ENCODE measurements around the gene DCAF6.
"Not testable (repeated sequence)": the region's sequence is repeated elsewhere in the genome, so short reads cannot be mapped to it uniquely, and the experiment has no call there.

Gene DCAF6

GRCh38 chr1:167936068-167936929 is at the start of gene DCAF6:
DCAF6 (plus strand) TSS chr1:167936683; CDS start chr1:167936912, 229 bp downstream.
- DNase-seq: peak; percentile 99

GRCh38 chr1:167887187-167887586 is 49.3 kb upstream of the DCAF6 start:
- DNase-seq: not testable (repeated sequence)

- DNase-seq: no peak
Measured at GRCh38 chr1:167890400-167890799, 46.1 kb upstream of the DCAF6 start.

GRCh38 chr1:167893798-167894197 is 42.7 kb upstream of the DCAF6 start:
- DNase-seq: no peak

GRCh38 chr1:167898578-167899222 is 37.8 kb upstream of the DCAF6 start:
- no peak for DNase-seq

- DNase-seq: no peak
Measured at GRCh38 chr1:167899253-167899681, 37.2 kb upstream of the DCAF6 start.

- no peak for DNase-seq
Measured at GRCh38 chr1:167900907-167901306, 35.6 kb upstream of the DCAF6 start.

GRCh38 chr1:167904652-167905130 is 31.8 kb upstream of the DCAF6 start:
- peak; percentile 89 for DNase-seq

GRCh38 chr1:167905182-167905581 is 31.3 kb upstream of the DCAF6 start:
- DNase-seq: no peak

GRCh38 chr1:167905671-167906070 is 30.8 kb upstream of the DCAF6 start:
- DNase-seq: no peak

- no peak for DNase-seq
Measured at GRCh38 chr1:167909691-167910180, 26.7 kb upstream of the DCAF6 start.

GRCh38 chr1:167910530-167910929 is 26.0 kb upstream of the DCAF6 start:
- no peak for DNase-seq

- no peak for DNase-seq
Measured at GRCh38 chr1:167911413-167911812, 25.1 kb upstream of the DCAF6 start.

- DNase-seq: no peak
Measured at GRCh38 chr1:167912294-167912693, 24.2 kb upstream of the DCAF6 start.

GRCh38 chr1:167913895-167914496 is 22.5 kb upstream of the DCAF6 start, which contains the start of gene ADCY10:
ADCY10 (minus strand) TSS chr1:167914134; CDS start chr1:167905140, 8,994 bp downstream.
- DNase-seq: no peak

GRCh38 chr1:167915569-167915968 is 20.9 kb upstream of the DCAF6 start:
- no peak for DNase-seq

- no peak for DNase-seq
Measured at GRCh38 chr1:167916766-167917511, 19.5 kb upstream of the DCAF6 start.

GRCh38 chr1:167922023-167922422 is 14.5 kb upstream of the DCAF6 start:
- peak; percentile 12 for DNase-seq

GRCh38 chr1:167922611-167923074 is 13.8 kb upstream of the DCAF6 start:
- DNase-seq: peak; percentile 47

GRCh38 chr1:167923324-167924056 is 13.0 kb upstream of the DCAF6 start:
- DNase-seq: no peak

- DNase-seq: no peak
Measured at GRCh38 chr1:167924102-167924501, 12.4 kb upstream of the DCAF6 start.

All from EL (cell line).